ENCODE results near the gene PDSS1. TPM values are rescaled to one million over a fixed set of nuclear protein-coding genes. Genes with fewer than 3 reads are reported as not detected.

PDSS1 gene
- polyA plus RNA-seq, 1 donor (not counting 4 experiments of a cell fraction or from before 2014, with no cell fraction given), result 36.6 TPM

GRCh38 chr10:26738301-26738911 is 40.9 kb downstream of the PDSS1 start:
- Histone ChIP-seq H3K27me3 (ENCODE audit: control insufficient read depth, extremely low read depth, insufficient read depth, low read length) (no peaks in the 10 kb centered on the region), H2AFZ (ENCODE audit: control insufficient read depth, low read length) (no peak overlapping the region), H3K9me1 (ENCODE audit: control insufficient read depth, extremely low read depth, insufficient read depth, low read length) (no peaks in the 10 kb centered on the region), H3K79me2 (ENCODE audit: control insufficient read depth, insufficient read depth, low read length) (no peaks in the 10 kb centered on the region), H3K4me1 (ENCODE audit: control insufficient read depth, extremely low read depth, insufficient read depth, low read length) (no peaks in the 10 kb centered on the region), H3K9ac (ENCODE audit: control insufficient read depth, extremely low read depth, insufficient read depth, low read length) (no peak overlapping the region), H3K27ac (ENCODE audit: control insufficient read depth, insufficient read depth, low read length) (no peak overlapping the region), H3K4me3 (ENCODE audit: control insufficient read depth in 2 of 3, extremely low read depth in 1 of 3, insufficient read depth in 2 of 3, low read depth in 1 of 3, low read length in 3 of 3) (no peak overlapping the region), H3K36me3 (ENCODE audit: control insufficient read depth in 2 of 2, extremely low read depth in 1 of 2, insufficient read depth in 2 of 2, low read length in 2 of 2) (peaks cover 21 to 28% of the 10 kb centered on the region in 2 experiments), H3K9me3 (ENCODE audit: control insufficient read depth, low read depth, low read length) (no peaks in the 10 kb centered on the region), H4K20me1 (ENCODE audit: control insufficient read depth, extremely low read depth, insufficient read depth, low read length) (no peaks in the 10 kb centered on the region), H3K4me2 (ENCODE audit: control insufficient read depth, extremely low read depth, insufficient read depth, low read depth, low read length) (no peak overlapping the region)
- no peak for DNase-seq (ENCODE audit: low read depth, low spot score)
- FAIRE-seq, result no peak
- dilution Hi-C loops (cut with MboI; ENCODE audit: extremely low pct_ligation_motif_present, low sequenced_read_pairs), result no loop called here
- no peak for TF ChIP-seq CTCF (optimal IDR thresholded peaks at IDR 0.05 in 1 of 3, IDR thresholded peaks at IDR 0.05 in 1 of 3, conservative IDR thresholded peaks at IDR 0.05 in 1 of 3; ENCODE audit: extremely low read depth in 1 of 3, insufficient read depth in 2 of 3, low read length in 3 of 3)
- TF ChIP-seq EZH2 (IDR thresholded peaks at IDR 0.05; ENCODE audit: low read length), result no peak

- H3K36me3 ChIP-seq (ENCODE audit: control insufficient read depth in 2 of 2, extremely low read depth in 1 of 2, insufficient read depth in 2 of 2, low read length in 2 of 2), result peaks cover 19 to 29% of the 10 kb centered on the region in 2 experiments
- H3K27me3 ChIP-seq (ENCODE audit: control insufficient read depth, extremely low read depth, insufficient read depth, low read length), result no peaks in the 10 kb centered on the region
- H3K9me1 ChIP-seq (ENCODE audit: control insufficient read depth, extremely low read depth, insufficient read depth, low read length), result no peaks in the 10 kb centered on the region
- TF ChIP-seq CTCF (optimal IDR thresholded peaks at IDR 0.05 in 1 of 3, IDR thresholded peaks at IDR 0.05 in 1 of 3, conservative IDR thresholded peaks at IDR 0.05 in 1 of 3; ENCODE audit: extremely low read depth in 1 of 3, insufficient read depth in 2 of 3, low read length in 3 of 3), result no peak
- no peaks in the 10 kb centered on the region for H3K79me2 ChIP-seq (ENCODE audit: control insufficient read depth, insufficient read depth, low read length)
- no peaks in the 10 kb centered on the region for H4K20me1 ChIP-seq (ENCODE audit: control insufficient read depth, extremely low read depth, insufficient read depth, low read length)
- no peak overlapping the region for H2AFZ ChIP-seq (ENCODE audit: control insufficient read depth, low read length)
- no peaks in the 10 kb centered on the region for H3K9me3 ChIP-seq (ENCODE audit: control insufficient read depth, low read depth, low read length)
- H3K9ac ChIP-seq (ENCODE audit: control insufficient read depth, extremely low read depth, insufficient read depth, low read length), result no peak overlapping the region
- FAIRE-seq (no peak), DNase-seq (ENCODE audit: low read depth, low spot score) (no peak)
- dilution Hi-C loops (cut with MboI; ENCODE audit: extremely low pct_ligation_motif_present, low sequenced_read_pairs), result no loop called here
- no peak overlapping the region for H3K27ac ChIP-seq (ENCODE audit: control insufficient read depth, insufficient read depth, low read length)
- H3K4me2 ChIP-seq (ENCODE audit: control insufficient read depth, extremely low read depth, insufficient read depth, low read depth, low read length), result no peak overlapping the region
- no peak overlapping the region for H3K4me3 ChIP-seq (ENCODE audit: control insufficient read depth in 2 of 3, extremely low read depth in 1 of 3, insufficient read depth in 2 of 3, low read depth in 1 of 3, low read length in 3 of 3)
- no peaks in the 10 kb centered on the region for H3K4me1 ChIP-seq (ENCODE audit: control insufficient read depth, extremely low read depth, insufficient read depth, low read length)
Measured at GRCh38 chr10:26739071-26739631, 41.6 kb downstream of the PDSS1 start.
